T-helper 2 cell (primary cell): ENCODE measurements around the gene C2.
A peak's percentile ranks its signal among the peaks of the same experiment; 100 is the strongest.

Source experiments
- DNase-seq, 5 experiments: peaks; one replicate each; pipeline versions ENCODE4 v3.0.0 to v3.0.0-alpha.2; 2012 to 2022
- total RNA-seq, 2 donors: gene quantifications; one replicate each; lab custom pipeline; 2026; lab: John Stamatoyannopoulos, UW

The C2 gene
- total RNA-seq: 2.5 to 2.6 reads per million in 2 donors

GRCh38 chr6:31927242-31927862, at the start of gene C2:
C2 (plus strand) TSS chr6:31927717; CDS start chr6:31927753, 36 bp downstream.
- DNase-seq: no peak

DNA sequence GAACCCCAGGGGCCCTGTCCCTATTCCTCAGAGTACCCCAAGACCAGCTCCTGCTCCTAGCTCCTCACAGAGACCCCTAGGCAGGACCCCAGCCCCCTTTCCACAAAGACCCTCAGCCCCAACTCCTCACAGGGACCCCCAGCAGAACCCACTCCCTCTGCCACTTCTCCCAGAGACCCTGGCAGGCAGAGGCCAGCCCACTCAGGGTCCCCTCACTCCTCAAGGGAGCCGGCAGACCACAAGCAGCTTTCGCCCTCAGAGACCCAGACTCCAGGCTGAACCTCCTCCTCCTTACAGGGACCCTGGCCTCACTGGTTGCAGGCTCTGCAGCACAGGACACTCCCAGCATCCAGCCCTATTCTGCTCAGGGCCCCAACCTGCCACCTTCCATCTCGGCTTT, 49.3 kb upstream of the C2 start:
- no peak for DNase-seq

GRCh38 chr6:31878726-31879125, 48.8 kb upstream of the C2 start, which contains the start of gene SLC44A4:
SLC44A4 (minus strand) TSS chr6:31878997; CDS start chr6:31878980, 17 bp downstream.
- DNase-seq: no peak

GRCh38 chr6:31879143-31879542, 48.4 kb upstream of the C2 start:
- no peak for DNase-seq

DNA sequence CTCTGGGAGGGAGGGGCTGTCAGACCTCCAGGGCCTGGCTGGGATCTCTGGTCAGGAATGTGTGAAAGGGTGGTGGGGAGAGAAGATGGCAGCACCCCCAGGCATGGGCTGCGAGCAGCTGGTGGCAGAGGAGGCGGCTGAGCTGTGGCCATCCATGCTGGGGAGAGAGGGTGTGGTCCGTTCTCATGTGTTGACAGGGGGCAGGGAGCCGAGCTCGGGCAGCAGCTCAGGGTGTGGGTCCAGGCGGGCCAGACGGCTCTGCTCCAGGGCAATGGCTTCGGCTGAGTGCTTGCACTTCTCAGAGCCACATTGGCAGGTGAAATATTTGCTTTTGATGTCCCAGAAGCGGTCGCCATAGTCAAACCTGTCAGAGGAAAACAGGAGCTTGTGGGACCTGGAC, 47.6 kb upstream of the C2 start:
- no peak for DNase-seq

- DNase-seq: no peak
These were observed 46.9 kb upstream of the C2 start for GRCh38 chr6:31880616-31881015.

DNA sequence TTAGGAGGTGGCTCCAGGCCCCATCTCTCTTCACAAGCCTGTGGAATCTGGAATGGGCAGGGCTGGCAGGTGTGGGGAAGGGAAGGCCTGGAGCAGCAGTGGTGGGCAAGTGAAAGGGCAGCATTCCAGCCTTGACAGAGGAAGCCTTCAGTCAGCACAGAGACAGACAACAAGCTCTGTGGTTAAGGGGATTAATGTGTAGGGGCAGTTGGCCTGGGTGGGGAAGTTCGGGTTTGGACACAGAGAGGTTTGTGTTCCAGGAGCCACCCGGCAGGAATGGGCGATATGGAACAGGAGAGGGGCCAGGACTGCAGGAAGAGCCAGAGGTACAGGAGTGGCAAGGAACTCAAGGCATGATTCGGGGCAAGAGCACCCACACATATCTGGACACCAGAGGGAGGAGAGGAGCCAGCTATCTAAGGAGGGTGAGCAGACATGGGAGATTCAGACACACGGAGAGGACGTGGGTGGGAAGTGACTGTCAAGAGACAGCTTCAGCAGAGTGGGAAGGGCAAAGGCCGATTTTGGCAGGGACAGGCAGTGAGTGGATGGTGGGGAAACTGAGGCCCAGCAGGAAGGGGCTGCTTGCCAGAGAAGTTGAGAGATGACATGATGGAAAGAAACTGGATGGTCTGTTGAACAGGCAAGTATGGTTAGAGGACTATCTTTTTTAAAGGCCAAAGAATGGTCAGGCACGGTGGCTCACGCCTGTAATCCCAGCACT, 46.2 kb upstream of the C2 start:
- no peak for DNase-seq

- no peak for DNase-seq
These were observed 45.2 kb upstream of the C2 start for GRCh38 chr6:31882344-31882743.

DNA sequence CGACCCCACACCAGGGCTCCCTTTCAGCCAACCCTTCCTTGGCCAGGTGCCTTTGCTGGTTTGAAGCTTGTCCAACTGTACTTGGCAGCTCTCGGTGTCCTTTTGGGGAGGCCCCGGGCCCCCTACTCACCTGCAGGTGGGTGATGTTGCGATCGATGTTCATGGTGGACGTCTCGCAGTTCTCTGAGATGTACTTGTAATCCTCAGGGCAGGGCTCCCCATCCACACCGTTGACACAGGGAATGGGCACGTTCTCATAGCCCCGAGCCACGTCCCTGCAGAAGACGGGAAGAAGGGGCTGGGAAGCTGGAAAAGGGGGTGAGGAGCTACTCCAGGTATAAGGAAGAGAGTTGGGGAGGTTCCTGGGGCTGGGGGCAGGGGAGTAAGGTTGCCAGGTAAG, 43.8 kb upstream of the C2 start:
- no peak for DNase-seq

DNA sequence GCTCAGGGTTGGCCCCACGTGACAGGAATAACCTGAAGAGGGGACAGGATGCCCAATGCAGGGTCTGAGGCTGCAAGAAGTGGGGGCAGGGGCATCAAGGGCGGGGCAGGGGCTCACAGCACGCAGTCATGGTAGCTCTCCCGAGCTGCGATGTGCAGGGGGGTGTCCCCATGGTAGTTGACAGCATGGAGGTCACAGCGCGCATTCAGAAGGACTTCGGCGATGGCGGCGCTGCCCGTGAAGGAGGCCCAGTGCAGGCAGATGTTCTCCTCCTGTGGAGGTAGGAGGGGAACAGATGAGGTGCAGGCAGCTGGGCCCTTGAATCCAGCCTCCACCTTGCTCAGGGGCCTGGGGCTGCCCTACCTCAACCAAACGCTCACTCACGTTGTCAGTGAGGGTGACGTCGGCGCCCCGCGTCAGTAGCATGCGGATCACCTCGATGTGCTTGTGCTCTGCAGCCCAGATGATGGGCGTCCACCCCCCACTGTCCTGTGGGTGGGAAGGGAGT, 42.9 kb upstream of the C2 start:
- DNase-seq: no peak

DNA sequence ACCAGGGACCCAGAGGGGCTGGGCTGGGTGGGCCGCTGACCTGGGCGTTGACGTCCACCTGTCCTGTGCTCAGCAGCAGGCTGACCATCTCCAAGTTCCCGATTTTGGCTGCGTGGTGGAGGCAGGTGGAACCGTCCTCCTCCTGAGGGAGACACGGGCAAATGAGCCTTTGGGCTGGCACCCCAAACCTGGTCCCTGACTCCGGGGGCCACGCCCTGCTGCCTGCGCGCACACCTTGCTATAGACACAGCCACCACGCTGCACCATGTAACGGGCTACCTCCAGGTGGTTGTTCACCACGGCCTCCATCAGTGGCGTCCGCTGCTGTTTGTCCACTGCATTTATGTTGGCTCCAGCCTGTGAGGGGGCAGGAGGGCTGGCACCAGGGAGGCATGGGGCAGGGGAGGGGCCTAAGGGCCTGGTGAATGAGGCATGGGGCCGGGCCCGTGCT, 41.0 kb upstream of the C2 start:
- DNase-seq: no peak

DNA sequence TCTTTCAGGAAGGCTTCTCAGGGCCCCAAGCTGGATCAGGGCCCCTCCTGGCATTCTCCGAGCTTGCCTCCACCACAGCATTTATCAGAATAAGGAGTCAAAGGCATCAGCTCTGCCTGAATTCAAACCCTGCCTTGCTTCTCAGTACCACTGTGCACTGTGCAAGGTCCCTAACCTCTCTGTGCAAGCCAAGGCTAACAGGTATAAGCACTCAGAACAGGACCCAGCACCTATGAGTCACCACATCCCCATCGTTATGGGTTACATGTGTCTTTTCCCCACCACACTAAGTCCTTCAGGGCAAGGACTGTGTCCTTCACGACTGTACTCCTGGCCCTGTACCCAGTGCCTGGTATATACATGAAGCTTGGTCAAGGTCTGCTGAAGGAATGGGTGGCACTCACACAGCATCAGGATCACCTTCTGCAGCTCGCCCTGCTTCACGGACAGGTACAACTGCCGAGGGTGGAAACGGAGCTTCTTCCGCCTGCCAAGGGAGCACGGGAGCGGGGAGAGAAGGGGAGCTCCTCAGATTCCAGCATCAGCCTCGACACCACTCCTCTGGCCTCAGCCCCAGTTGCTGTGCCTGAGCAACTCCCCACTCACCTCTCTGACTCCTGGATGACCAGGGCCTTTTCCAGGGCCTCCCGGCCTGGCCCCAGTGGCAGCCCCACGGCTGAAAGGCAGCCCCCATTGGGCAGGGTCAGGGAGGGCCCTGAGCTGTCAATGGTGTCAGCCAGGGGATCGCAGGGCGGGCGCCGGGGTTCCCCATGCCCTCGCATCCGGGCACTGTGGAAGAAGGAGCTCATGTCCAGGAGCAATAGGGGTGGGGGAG, 40.1 kb upstream of the C2 start:
- no peak for DNase-seq

DNA sequence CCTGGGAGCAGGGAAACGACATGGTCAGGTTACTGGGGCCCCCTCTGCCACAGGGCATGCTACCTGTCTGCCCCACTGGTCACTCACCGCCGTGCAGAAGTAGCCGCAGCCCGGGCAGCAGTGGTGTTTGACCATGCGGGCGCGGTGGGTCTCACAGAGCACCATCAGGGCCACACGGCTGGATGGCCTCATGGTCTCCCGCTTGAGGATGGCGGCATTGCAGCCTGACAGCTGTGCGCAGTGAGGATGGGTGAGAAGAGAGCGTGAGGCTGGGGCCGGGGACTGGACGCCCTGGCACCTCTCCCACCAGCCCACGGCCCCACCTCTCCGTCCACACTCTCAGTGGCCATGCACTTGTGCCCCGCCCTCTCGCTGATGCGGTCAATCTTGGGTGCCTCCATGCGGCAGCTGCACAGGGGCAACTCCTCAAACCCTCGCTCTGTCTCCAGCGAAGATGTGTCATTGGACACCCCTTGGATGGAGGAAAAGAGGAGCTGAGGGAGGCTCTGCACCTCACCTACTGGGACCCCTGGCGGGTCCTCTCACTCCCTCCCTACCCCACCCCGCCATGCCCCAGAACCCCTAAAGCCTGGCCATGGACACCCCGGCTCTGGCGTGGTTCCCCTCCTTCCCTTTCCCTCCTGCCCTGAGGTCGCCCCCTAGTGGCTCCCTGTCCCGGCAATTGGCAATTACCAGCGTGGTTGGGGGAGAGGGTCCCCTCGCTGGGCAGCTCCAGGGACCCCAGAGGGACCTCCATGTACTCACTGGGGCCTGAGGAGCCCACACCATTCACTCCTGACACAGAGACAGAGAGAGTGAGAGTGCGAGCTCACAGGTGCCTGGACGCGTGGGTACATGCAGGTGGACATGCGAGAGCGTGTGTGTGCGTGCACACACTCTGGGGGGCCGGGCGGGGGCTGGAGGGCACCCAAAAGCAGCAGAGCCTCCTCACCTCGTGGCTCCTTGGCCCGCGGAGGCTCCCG, 39.0 kb upstream of the C2 start:
- peak in 3 of 5 experiments; percentile 35 to 43 (median 42) for DNase-seq

- DNase-seq: no peak
These were observed 38.1 kb upstream of the C2 start for GRCh38 chr6:31889331-31889972.

GRCh38 chr6:31892821-31893220, 34.7 kb upstream of the C2 start:
- DNase-seq: no peak

GRCh38 chr6:31896493-31896855, 31.0 kb upstream of the C2 start:
- no peak for DNase-seq

DNA sequence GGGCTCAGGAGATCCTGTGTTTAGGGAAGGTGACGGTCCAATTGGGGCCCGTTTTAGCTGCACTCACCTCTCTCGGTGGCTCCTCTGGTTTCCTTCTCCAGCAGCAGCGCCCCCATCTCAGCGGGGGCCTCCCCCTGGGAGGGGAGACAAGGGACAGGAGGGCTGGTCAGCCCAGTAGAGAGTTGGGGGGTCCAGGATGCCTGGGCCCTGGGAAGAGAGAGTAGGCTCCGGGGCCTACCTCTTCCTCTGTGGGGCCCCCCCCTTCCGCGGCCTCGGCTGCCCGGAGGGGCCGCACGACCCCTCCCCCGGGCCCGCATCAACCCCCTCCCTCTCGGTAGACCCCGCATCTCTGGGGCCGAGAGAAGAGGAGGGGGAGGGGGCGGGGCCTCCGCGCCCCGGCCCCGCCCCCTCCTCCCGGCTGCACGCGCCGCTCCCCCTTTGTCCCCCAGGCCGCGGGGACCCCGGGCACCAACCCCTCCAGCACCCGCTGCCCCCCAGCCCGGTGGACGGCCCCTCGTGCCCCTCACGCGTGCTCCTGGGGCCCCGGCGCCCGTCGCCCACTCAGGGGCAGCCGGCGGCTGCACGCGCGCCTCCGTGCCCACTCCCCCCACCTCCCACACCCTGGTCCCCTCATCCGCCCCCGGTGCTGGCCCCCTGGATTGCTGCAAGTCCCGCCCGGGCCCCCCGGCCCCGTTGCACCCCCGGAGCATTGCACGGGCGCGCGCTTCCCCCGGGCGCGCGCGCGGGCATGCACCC, 30.5 kb upstream of the C2 start:
- no peak for DNase-seq

DNA sequence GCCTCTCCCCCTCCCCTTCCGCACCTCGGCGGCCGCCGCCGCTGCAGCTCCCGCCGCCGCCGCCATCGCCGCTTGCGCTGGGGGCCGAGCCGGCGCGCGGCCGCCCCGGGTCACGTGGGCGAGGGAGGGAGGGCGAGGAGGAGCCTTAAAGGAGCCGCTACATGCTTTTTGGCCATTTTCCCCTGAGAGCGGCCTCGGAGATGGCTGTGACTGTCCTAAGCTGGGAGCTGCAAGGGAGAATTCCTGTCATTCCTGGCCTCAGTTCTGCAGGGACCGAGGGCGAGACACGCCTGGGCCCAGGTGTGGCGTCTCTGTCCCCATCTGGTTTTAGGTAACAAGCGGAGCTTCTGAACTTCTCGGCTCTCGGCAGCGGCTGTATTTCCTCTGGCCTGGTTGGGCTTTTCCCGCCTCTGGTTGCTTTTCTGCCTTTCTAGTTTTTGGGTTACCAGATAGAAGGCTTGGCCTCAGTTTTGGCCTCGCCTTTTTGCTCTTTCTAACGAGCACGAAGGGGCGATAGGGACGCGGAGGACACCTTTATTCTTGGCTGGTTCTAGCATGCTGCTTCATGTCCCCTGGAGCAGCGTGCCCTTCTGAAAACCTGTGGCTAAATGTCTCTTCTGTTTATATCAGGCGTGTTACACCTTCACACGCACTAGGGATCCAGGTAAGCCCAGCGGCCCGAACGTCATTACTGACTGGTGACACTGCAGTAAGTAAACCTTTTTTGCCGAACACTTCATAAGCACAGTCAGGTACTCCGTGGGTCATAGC, 29.7 kb upstream of the C2 start, which contains the start of gene EHMT2:
TSS of gene EHMT2 (minus strand) at position 87 of the 771 bp plus-strand sequence. CDS start at position 66, 21 bp downstream.
- DNase-seq: peak; percentile 72 to 93 (median 78)

DNA sequence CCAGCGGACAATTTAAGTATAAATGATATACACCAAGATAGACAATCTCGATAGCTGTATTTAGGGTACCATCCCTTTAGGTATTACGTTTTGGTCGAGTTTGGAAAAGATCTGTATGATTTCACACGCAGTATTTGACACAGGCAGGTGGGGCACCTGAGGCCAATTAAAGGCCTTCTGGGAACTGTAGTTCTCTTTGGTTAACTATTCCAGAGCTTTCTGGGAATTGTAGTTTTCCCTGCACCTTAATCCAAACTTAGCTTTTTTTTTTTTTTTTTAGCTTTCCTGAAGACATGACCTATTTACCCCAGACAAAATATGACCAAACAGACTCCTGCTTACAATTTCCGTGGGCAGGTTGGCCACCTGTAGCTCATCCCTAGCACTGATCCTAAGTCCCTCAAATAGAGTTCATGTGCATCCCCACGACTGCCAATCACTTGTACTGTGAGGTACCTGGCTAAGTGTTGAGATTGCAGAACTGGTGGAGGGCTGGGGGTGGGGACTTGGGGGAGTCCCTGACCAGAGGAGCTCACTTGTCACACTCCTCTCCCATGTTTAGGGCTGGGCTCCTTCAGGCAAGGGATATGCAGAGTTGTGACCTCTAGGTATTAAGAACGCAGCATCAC, 29.0 kb upstream of the C2 start:
- DNase-seq: peak in 2 of 5 experiments; percentile 46 to 71
